Fibroblast of skin of scalp (primary cell): ENCODE results near the gene TYW3. TPM values are rescaled to one million over a fixed set of nuclear protein-coding genes. Genes with fewer than 3 reads are reported as not detected.
A peak's percentile ranks its signal among the peaks of the same experiment; 100 is the strongest.

Source experiments
- DNase-seq: peaks from one replicate; pipeline ENCODE4 v3.0.0-alpha.2; 2013
- polyA plus RNA-seq, 2 experiments: library from polyadenylated mRNA; unstranded; fragments of 120-200 nt; gene quantifications; one replicate each; pipeline ENCODE4 v1.2.1, GENCODE V29; 2013; ENCODE audit not compliant: insufficient read length in 2 of 2

Gene TYW3, protein sequence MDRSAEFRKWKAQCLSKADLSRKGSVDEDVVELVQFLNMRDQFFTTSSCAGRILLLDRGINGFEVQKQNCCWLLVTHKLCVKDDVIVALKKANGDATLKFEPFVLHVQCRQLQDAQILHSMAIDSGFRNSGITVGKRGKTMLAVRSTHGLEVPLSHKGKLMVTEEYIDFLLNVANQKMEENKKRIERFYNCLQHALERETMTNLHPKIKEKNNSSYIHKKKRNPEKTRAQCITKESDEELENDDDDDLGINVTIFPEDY
- polyA plus RNA-seq (2013, experiment 1 of 2; ENCODE audit: insufficient read length), result 19.5 TPM
- polyA plus RNA-seq (2013, experiment 2 of 2; ENCODE audit: insufficient read length), result 20.9 TPM

GRCh38 chr1:74732960-74733603 lies at the start of gene TYW3, which contains the start of gene CRYZ:
Gene TYW3 (plus strand): TSS chr1:74733152. CDS start chr1:74733245, 93 bp downstream.
Gene CRYZ (minus strand): TSS chr1:74733050. CDS start chr1:74724821, 8,229 bp downstream.
- peak; percentile 96 for DNase-seq

- DNase-seq, result no peak
These were observed 49.3 kb upstream of the TYW3 start for GRCh38 chr1:74683656-74684055.

- DNase-seq, result no peak
These were observed 48.7 kb upstream of the TYW3 start for GRCh38 chr1:74684301-74684700.

DNA sequence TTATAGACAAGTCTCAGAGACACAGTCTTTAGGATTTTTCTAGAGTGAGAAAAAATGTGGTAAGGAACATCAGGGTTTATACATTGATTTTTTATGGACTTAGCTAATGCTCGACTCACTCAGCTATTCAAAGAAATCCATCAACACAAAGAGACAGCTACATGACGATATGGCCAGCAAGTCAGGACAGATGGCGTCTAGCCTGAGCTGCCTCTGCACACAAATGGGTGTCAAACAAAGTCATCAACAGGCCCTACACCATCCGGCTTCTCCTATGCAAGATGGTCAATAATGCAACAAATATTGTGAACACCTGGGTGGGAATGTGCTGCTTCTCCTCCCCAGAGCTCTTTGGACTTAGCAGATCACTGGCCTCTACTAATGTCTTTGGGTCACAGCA lies 46.0 kb upstream of the TYW3 start:
- no peak for DNase-seq

DNA sequence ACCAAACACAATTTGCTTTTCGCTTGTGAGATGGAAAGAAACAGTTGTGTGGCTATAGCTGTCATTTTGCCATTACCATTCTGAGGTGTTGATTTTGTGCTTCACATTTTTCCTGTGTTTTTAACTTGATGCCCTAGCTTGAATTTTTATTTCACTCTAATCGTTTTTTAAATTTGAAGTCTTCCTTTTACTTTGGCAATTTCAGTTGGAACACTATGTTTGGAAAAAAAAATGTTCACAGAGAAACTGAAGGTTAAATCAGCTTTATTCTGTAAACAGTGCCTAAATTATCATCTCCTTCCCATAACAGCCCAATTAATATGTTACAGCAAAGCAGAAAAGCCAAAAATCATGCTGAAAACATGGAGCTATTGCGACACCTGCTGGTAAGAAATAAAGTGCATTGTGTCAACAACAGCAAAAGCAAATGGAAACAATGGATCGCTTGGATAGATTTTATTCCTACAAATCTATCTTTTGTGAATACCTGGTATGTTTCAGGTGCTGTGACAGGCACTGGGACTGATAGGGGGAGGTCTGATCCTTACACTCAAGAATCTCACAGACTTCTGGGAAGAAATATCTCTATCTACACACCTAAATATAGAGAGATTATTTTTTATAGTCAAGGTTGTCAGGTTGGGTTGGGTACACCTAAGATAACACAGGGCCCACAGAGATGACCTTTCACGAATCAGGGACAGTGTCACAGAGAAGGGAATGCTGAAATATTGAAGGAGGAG lies 43.2 kb upstream of the TYW3 start:
- peak; percentile 63 for DNase-seq

DNA sequence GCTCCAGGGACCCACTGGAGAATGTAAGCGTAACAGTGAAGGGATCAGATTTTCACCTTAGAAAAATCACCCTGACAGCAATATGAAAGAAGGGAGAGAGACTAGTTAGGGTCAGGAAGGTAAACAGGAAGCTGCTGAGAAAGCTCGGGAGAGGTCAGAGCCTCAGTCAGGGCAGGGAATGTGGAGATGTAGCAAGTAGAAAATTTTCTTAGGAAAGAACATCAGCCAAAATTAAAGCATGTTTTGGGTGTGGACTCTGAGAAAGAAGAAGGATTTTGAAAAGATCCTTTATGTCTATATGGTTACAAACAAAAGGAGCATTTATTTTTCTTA lies 42.6 kb upstream of the TYW3 start:
- no peak for DNase-seq

GRCh38 chr1:74690909-74691308 lies 42.0 kb upstream of the TYW3 start:
- DNase-seq, result no peak

DNA sequence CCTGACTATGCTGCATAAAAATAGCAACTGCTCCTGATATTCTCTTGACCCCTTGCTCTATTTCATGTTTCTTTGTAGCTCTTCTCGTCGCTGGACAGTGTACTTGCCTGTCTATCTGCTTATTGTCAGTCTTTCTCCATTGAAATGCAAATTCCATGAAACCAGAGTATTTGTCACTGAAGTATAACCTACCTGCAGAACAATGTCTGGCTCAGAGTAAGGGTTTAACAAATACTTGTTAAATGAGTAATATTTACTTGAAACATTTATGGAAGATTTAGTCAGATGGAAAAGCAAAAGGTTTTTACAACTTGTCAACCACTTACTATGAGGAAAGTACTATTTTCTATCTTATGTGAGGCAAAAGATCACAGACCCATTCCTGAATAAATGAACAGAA lies 39.5 kb upstream of the TYW3 start:
- no peak for DNase-seq

- no peak for DNase-seq
These were observed 35.1 kb upstream of the TYW3 start for GRCh38 chr1:74697832-74698231.

GRCh38 chr1:74699331-74699730 lies 33.6 kb upstream of the TYW3 start:
- DNase-seq, result no peak

DNA sequence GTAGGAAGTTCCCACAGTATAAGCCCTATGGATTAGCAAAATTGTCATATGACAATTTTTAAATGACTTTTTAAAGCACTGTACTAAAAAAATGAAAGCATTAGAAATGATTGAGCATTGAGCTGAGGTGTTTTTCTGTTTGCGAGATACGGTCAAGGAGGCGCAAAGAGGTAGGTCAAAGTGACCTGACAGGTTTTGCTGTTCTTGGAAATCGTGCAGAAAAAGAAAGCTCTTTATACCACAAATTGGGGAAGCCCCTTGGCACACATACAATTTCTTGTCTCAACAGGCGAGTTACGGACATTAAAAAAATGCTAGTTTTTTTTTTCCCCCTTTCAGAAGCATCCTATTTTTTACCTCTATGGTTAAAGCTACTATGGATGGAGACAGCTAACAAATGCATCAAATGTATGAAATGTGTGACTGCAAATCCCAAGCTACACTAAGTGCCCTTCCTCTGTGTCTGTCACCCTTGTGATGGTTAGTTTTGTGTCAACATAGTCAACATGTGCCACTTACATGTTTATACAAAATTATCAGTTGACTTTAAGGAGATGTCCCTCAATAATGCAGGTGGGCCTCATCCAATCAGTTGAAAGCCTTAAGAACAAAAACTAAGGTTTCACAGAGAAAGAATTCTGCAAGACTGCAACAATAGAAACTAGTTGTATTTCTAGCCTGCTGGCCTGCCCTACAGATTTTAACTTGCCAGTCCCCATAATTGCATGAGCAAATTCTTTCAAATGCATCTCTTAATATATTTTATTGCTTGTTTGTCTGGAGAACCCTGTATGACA lies 29.4 kb upstream of the TYW3 start:
- DNase-seq, result no peak

DNA sequence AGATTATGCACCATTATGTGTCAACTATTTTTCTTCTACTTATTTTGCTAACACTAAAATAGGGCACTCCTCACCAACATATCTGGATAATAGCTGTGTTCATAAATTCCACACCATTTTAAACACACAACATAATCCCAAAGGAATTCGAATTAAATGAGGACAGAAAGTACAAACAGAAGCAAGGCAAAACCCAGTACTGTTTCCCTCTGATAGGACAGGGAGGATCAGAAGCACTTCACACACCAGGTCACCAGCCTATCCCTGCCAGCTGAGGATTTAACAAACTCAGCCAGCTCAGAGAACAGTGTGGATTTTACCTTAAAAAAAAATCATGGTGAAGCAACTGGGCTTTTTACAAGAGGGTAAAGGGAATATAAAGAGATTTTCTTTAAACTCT lies 20.1 kb upstream of the TYW3 start:
- peak; percentile 6 for DNase-seq

DNA sequence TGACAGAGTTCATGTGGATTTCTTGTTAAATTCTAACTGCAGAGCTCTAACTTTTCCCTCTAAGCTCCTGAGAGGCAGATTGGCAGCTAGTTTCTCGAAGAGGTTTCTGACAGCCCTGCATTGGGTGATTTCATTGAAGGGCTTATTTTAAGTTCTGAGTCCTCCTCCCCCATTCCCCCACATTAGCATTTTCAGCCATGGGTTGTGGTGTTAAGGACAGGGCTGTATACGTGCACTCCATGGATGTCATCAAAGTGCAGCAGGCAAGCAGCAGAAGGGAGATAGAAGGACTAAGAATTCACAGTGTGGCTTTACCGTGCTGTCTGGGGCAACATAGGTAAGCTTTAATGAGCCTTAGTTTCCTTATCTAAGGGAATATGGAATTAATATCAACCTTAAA lies 19.1 kb upstream of the TYW3 start:
- no peak for DNase-seq

DNA sequence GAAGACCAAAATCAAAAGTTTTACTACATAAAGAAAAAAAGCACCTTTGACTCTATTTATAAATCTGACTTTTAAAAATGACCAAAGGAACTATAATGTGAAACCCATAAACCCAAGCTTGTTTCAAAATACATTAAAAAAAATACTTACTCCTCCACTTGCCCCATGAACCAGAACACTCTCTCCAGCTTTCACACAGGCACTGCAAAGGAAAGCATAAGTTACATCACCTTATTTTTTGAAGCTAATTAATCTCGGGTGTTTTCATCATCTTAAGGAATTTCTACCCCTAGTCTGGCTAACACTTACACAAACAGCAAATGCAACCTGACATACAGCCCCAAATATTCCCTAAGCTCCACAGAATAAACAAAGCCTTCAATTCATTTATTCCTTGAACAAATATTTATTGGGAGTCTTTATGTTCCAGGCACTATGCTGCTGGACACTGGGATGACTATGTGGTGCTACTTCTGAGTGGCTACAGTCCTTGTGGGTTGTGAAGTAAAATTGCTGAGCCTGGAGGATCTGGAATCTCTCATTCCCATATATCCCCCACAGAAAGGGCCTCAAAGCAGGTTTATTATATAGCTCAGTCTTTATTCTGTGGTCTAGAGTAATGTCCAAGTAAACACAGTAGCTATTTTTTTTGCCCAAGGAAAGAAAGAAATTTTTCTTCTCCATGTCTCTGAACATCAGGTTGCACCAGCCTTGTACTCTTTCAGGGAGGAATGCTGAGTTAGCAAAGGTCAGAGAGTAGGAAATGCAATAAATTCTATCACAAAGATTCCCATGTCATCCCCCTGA lies 18.3 kb upstream of the TYW3 start:
- DNase-seq, result peak; percentile 27

DNA sequence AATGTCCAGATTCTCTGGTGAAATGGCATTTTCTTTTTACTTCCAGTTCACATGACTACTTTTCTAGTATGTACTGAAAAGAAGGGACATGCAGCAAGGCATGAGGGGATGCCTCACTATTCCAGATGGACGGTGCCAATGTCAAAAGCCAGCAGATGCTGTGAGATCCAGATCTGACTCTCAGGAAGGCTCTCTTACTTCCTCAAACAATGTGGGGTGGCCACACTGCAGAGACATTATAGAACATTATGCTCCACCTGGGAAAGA lies 17.8 kb upstream of the TYW3 start:
- no peak for DNase-seq

DNA sequence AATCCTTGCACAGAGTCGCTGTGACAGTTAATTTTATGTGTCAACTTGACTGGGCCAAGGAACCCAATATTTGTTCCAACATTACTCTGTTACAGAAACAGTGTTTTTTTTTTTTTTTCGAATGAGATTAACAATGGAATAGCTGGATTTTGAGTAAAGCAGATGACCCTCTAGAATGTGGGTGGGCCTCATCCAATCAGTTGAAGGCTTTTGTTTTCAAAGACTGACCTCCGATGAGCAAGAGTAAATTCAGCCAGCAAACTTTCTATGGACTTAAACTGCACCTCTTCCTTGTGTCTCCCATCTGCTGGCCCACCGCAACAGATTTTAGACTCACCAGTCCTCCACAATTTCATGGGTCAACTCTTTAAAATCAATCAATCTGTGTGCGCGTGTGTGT lies 17.1 kb upstream of the TYW3 start:
- DNase-seq, result no peak

DNA sequence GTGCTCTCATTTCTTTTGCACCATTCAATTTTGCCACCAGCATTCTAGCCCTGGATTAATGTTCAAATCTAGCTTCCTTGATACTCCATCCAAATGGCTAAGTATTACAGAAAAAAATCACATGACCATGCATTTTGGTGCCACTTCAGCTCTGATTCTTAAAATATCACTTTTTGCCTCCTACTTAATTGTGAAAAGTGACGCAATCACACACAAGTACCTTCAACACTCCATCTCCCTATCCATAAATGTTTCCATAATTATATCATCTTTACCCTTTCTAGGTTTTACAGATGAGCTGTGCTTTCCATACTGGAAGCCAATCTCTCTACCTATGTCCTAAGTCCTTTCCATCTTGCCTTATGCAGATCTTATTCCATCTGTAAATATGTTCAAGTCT lies 16.1 kb upstream of the TYW3 start:
- no peak for DNase-seq

DNA sequence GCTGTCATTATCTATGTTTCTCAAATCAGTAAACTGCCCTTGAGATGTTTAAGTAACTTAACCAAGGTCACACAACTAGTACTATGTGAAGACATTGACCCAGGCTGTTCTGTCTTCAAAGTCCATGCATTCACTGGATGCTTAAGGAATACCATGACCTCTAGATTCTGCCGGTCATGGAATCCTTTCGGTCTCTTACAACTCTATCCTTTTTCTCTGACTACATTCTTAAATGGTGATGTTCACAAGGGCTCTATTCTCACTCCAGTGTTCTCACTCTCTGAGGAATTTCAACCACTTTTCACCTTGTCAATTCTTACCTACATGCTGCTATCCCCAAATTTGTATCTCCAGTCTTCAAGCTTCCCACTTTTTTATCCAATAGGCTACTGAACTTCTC lies 15.3 kb upstream of the TYW3 start:
- no peak for DNase-seq

DNA sequence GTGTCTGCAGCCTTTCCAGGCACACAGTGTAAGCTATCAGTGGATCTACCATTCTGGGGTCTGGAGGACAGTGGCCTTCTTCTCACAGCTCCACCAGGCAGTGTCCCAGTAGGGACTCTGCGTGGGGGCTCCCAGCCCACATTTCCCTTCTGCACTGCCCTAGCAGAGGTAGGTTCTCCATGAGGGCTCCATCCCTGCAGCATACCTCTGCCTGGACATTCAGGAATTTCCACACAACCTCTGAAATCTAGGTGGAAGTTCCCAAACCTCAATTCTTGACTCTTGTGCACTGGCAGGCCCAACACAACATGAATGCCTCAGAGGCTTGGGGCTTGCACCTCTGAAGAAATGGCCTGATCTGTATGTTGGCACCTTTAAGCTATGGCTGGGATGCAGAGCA lies 6.9 kb upstream of the TYW3 start:
- no peak for DNase-seq

GRCh38 chr1:74728736-74729135 lies 4.2 kb upstream of the TYW3 start:
- DNase-seq, result no peak

GRCh38 chr1:74729741-74730478 lies 3.0 kb upstream of the TYW3 start:
- DNase-seq, result peak; percentile 68
